WERI-Rb-1 (cell line): ENCODE results near the gene LRP1B.

Source experiments
- DNase-seq: peaks from one replicate; pipeline ENCODE4 v3.0.0-alpha.2; 2020
- H3K27ac ChIP-seq: fragments of 250-450 bp; sonication (Bioruptor Pico); 2 replicates; pipeline ENCODE4 v1.5.1; 2020; ENCODE audit warnings: mild to moderate bottlenecking, moderate library complexity
- H3K27me3 ChIP-seq: fragments of 250-450 bp; sonication (Bioruptor Pico); 2 replicates; pipeline ENCODE4 v1.5.1; 2021; ENCODE audit warnings: mild to moderate bottlenecking, low read depth, moderate library complexity; ENCODE audit not compliant: insufficient read depth, severe bottlenecking
- H3K36me3 ChIP-seq: fragments of 250-450 bp; sonication (Bioruptor Pico); 2 replicates; pipeline ENCODE4 v1.5.1; 2020; ENCODE audit warnings: mild to moderate bottlenecking, moderate library complexity
- H3K4me3 ChIP-seq: 2 replicates; pipeline ENCODE4 v1.5.1; 2011; ENCODE audit warnings: low read depth, mild to moderate bottlenecking, control low read depth, low read length
- H3K9me3 ChIP-seq: fragments of 250-450 bp; sonication (Bioruptor Pico); 2 replicates; pipeline ENCODE4 v1.5.1; 2021; ENCODE audit warnings: mild to moderate bottlenecking, moderate library complexity; ENCODE audit not compliant: severe bottlenecking
- TF ChIP-seq, protein P1 (sequence below): IDR thresholded peaks from 2 replicates; pipeline ENCODE4 v1.5.1; 2011; ENCODE audit warnings: low read depth, mild to moderate bottlenecking, control low read depth, inconsistent platforms, low read length

LRP1B gene

DNA sequence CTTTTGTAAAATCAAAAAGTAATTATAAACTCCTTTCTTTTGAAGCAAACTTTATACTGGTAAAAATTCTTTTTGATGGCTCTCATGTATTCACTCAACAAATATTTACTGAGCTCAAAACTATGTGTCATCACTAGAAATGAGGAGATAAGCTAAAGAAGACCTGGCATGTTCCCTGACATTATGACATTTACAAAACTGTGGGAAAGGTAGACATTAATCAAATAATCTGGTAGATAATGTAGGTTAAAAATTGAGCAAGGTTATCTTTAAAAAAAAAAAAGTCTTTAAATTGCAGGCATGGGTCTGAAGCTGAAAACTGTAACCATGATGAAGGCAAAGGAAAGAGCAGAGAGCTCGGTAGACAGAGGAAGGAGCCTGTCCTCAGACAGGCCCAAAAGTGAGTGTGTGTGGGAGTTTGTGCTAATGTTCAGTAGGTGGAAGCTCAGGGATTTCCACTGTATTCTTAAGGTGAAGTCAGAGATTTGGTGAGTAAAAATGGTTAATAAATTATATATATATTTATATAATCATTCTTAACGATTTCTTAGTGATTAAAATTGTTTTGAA lies 612.9 kb downstream of the LRP1B start:
- no peaks in the 10 kb centered on the region for H3K27me3 ChIP-seq
- H3K36me3 ChIP-seq = no peaks in the 10 kb centered on the region
- no peaks in the 10 kb centered on the region for H3K9me3 ChIP-seq
- TF ChIP-seq, protein P1, sequence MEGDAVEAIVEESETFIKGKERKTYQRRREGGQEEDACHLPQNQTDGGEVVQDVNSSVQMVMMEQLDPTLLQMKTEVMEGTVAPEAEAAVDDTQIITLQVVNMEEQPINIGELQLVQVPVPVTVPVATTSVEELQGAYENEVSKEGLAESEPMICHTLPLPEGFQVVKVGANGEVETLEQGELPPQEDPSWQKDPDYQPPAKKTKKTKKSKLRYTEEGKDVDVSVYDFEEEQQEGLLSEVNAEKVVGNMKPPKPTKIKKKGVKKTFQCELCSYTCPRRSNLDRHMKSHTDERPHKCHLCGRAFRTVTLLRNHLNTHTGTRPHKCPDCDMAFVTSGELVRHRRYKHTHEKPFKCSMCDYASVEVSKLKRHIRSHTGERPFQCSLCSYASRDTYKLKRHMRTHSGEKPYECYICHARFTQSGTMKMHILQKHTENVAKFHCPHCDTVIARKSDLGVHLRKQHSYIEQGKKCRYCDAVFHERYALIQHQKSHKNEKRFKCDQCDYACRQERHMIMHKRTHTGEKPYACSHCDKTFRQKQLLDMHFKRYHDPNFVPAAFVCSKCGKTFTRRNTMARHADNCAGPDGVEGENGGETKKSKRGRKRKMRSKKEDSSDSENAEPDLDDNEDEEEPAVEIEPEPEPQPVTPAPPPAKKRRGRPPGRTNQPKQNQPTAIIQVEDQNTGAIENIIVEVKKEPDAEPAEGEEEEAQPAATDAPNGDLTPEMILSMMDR = no peak
- H3K27ac ChIP-seq = no peak overlapping the region
- no peak for DNase-seq
- no peak overlapping the region for H3K4me3 ChIP-seq

DNA sequence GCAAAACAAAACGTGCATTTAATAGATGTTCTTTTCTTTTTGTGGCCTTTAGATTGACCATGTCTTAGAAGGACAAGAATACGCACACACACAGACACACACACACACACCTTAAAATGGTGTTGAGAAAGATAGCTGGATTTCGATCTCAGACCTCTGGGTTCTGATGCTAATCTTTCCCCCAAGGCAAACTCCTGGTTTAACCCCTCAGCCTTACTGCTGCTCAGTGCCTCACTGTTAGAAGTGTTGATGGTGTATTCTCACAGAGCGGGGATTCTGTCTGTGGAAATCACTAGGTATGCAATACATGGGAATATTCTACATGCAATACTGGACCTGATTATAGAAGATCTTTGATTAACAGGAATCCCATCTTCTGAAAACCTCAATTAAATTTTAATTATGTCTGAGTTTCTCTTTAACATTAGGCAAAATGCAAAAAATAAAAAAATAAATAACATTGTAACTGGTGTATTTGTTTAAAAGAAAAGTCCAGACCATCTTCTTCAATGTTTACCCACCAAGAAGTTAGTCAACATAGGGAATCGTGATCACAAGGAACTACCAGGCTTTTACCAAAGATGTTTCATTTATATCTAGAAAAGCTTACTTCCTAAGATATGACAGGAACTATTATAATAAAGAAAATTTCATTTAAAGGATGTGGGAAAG lies 613.5 kb downstream of the LRP1B start:
- Histone ChIP-seq H3K36me3 (no peaks in the 10 kb centered on the region), H3K4me3 (no peak overlapping the region), H3K27me3 (no peaks in the 10 kb centered on the region), H3K9me3 (no peaks in the 10 kb centered on the region), H3K27ac (no peak overlapping the region)
- TF ChIP-seq, protein P1 = no peak
- DNase-seq = no peak

DNA sequence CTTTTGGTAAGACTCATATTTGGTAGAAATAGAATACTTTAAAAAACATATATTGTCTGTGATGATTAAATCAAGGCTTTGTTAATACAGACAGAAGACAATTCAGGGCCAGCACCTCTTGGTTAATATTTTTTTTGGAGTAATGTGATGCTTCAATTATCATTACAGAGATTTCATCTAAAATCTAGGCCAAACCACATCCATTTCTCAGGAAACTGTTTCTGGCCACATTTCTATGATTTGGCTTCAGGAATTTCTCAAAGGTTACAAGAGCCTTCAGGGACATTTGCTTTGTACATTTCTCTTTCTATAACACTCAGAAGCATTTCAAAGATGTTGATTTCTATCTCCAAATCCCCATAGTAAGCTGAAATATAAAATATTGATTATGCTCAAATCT lies 614.9 kb downstream of the LRP1B start:
- Histone ChIP-seq H3K27me3 (no peaks in the 10 kb centered on the region), H3K27ac (no peak overlapping the region), H3K4me3 (no peak overlapping the region), H3K36me3 (no peaks in the 10 kb centered on the region), H3K9me3 (no peaks in the 10 kb centered on the region)
- no peak for DNase-seq
- TF ChIP-seq, protein P1 = no peak

DNA sequence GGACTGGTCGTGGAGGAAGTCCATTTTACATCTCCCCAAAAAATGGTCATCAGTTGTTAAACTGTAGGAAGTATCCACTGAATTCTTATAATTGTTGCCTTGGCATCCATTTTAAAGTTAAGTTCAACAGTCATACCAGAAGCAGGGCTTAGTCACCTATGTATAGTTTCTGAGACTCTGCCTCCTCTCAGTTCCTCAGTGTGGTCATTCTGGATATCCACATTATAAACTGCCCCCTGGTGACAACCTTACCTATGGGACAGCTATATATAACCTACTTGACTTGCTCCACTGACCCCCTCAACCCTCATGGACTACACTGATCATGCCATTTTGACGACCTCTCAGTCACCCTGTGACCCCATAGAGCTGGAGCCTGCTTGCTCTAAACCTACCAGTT lies 617.0 kb downstream of the LRP1B start:
- no peak for DNase-seq
- Histone ChIP-seq H3K9me3 (no peaks in the 10 kb centered on the region), H3K36me3 (no peaks in the 10 kb centered on the region), H3K4me3 (no peak overlapping the region), H3K27ac (no peak overlapping the region), H3K27me3 (no peaks in the 10 kb centered on the region)
- TF ChIP-seq, protein P1 = no peak

DNA sequence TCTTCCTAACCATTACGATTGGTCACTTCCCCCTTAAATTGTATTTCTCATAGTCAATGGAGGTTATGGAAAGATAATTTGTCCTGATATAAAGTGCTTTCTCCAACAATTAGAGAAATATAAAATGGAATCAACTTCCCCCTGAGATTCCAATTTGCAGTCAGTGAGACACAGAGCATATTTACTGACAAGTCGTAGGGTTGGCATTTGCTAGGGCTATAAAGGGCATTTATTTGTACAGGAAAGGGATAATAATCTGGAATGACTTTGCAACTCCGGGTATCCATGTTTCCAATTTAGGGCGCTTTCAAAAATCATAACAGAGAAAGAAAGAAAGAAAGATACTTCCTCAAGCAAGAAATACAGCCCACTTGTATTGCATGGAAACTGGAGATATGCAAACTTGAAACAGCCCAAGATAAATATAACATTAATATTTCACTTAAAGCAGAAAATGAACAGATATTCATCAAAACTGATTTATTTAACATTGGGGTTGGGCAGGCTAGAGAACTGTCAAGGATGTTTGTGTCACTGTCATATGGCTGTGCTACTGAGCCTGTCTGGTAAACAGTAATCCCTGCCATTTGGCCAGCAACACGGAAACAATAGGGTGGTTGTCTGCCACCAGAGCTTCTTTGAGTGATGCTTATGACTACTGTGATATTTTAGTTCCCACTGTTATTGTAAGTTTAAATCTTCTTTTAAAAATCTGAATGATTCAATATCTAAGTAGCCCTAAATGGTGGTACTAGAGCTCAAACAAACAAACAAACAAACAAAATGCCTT lies 621.8 kb downstream of the LRP1B start:
- TF ChIP-seq, protein P1 = no peak
- Histone ChIP-seq H3K36me3 (no peaks in the 10 kb centered on the region), H3K27ac (no peak overlapping the region), H3K9me3 (no peaks in the 10 kb centered on the region), H3K4me3 (no peak overlapping the region), H3K27me3 (no peaks in the 10 kb centered on the region)
- no peak for DNase-seq
